Measurements from ENCODE around the gene WWOX. TPM values are rescaled to one million over a fixed set of nuclear protein-coding genes. Genes with fewer than 3 reads are reported as not detected.

The WWOX gene
- total RNA-seq, 4 donors from 2014 or later = 76.8 to 102 (median 83.6) TPM

GRCh38 chr16:78884204-78884603, 784.8 kb downstream of the WWOX start:
- H3K27ac ChIP-seq = no peak overlapping the region
- TF ChIP-seq EP300 (IDR thresholded peaks at IDR 0.05) (no peak), POLR2A (IDR thresholded peaks at IDR 0.05) (no peak), CTCF (IDR thresholded peaks at IDR 0.05) (no peak)
- no peaks in the 10 kb centered on the region for H3K4me1 ChIP-seq

DNA sequence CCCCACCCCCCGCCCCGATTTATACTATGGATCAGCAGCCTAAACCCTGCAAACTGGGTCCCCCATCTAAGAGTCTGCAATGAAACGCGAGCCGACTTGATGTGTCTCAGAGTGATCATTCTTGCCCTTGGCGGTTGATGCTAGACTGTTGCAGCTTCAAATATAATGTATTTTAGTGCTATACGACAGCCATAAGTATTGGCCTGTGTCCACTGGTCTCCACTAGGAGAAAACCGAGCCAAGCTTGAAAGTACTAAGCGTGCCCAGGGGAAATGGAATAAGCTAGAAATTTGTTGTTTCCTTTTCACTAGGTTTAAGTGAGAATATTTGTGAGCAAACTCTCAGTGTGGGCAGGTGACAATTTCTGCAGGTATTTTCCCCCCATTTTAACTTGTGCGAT, 789.9 kb downstream of the WWOX start:
- Histone ChIP-seq H3K4me1 (no peaks in the 10 kb centered on the region), H3K9me3 (no peaks in the 10 kb centered on the region), H3K27me3 (no peaks in the 10 kb centered on the region), H3K27ac (no peak overlapping the region), H3K36me3 (no peaks in the 10 kb centered on the region), H3K4me3 (no peak overlapping the region)
- 85 to 86% methylated on average over 10 of the region's 10 CpGs for WGBS, 2 donors
- no peak for DNase-seq (ENCODE audit: low spot score in 2 of 2)
- TF ChIP-seq CTCF (IDR thresholded peaks at IDR 0.05) (no peak), POLR2A (IDR thresholded peaks at IDR 0.05) (no peak), EP300 (IDR thresholded peaks at IDR 0.05) (no peak)

More at GRCh38 chr16:78884204-78884603, 784.8 kb downstream of the WWOX start:
- no peaks in the 10 kb centered on the region for H3K27me3 ChIP-seq
- no peaks in the 10 kb centered on the region for H3K9me3 ChIP-seq
- DNase-seq (ENCODE audit: low spot score in 2 of 2) = no peak
- no peaks in the 10 kb centered on the region for H3K36me3 ChIP-seq
- H3K4me3 ChIP-seq = no peak overlapping the region

GRCh38 chr16:78890373-78890895, 791.0 kb downstream of the WWOX start:
- Histone ChIP-seq H3K4me1 (peaks cover 0 to 4% (median 0%) of the 10 kb centered on the region in 4 donors), H3K36me3 (no peaks in the 10 kb centered on the region), H3K27me3 (no peaks in the 10 kb centered on the region), H3K4me3 (no peak overlapping the region), H3K27ac (no peak overlapping the region), H3K9me3 (no peaks in the 10 kb centered on the region)
- TF ChIP-seq CTCF (IDR thresholded peaks at IDR 0.05) (no peak), POLR2A (IDR thresholded peaks at IDR 0.05) (no peak), EP300 (IDR thresholded peaks at IDR 0.05) (no peak)
- DNase-seq (ENCODE audit: low spot score in 2 of 2) = no peak
- 94 to 96% methylated on average over 3 of the region's 3 CpGs for whole genome bisulfite sequencing, 2 donors

- Histone ChIP-seq H3K9me3 (no peaks in the 10 kb centered on the region), H3K36me3 (no peaks in the 10 kb centered on the region), H3K27ac (no peak overlapping the region), H3K4me1 (peaks cover 0 to 4% (median 0%) of the 10 kb centered on the region in 4 donors), H3K27me3 (no peaks in the 10 kb centered on the region), H3K4me3 (no peak overlapping the region)
- no peak for DNase-seq (ENCODE audit: low spot score in 2 of 2)
- 80 to 87% methylated on average over 5 of the region's 5 CpGs for WGBS, 2 donors
- TF ChIP-seq POLR2A (IDR thresholded peaks at IDR 0.05) (no peak), EP300 (IDR thresholded peaks at IDR 0.05) (no peak), CTCF (IDR thresholded peaks at IDR 0.05) (no peak)
These were observed 793.7 kb downstream of the WWOX start for GRCh38 chr16:78892951-78893733.

GRCh38 chr16:78894886-78895285, 795.4 kb downstream of the WWOX start:
- DNase-seq (ENCODE audit: low spot score in 2 of 2) = no peak
- Histone ChIP-seq H3K36me3 (no peaks in the 10 kb centered on the region), H3K4me1 (peaks cover 0 to 4% (median 0%) of the 10 kb centered on the region in 4 donors), H3K9me3 (no peaks in the 10 kb centered on the region), H3K4me3 (no peak overlapping the region), H3K27ac (peak overlapping the region in 1 of 4 donors; percentile 42), H3K27me3 (no peaks in the 10 kb centered on the region)
- 62 to 73% methylated on average over 10 of the region's 10 CpGs for WGBS, 2 donors
- TF ChIP-seq CTCF (IDR thresholded peaks at IDR 0.05) (no peak), POLR2A (IDR thresholded peaks at IDR 0.05) (no peak), EP300 (IDR thresholded peaks at IDR 0.05) (no peak)
